Central memory CD8-positive, alpha-beta T cell (primary cell): Measurements from ENCODE around the gene SEMA6C.
"Not testable (repeated sequence)": the region's sequence is repeated elsewhere in the genome, so short reads cannot be mapped to it uniquely, and the experiment has no call there.

Experiments used
- ATAC-seq: fragments of 150-1000 bp; cut with Tn5 transposase; replicated peaks from 2 replicates; pipeline ENCODE4 v1.10.0; 2022; ENCODE audit warnings: mild to moderate bottlenecking, moderate FRiP score, moderate number of reproducible peaks; ENCODE audit not compliant: poor library complexity, severe bottlenecking; ENCODE audit errors: extremely low read depth
- DNase-seq, 2 donors: peaks; one replicate each; pipeline ENCODE4 v3.0.0; 2021; ENCODE audit warnings: low spot score in 2 of 2
- H3K27ac Mint-ChIP-seq: one replicate; pipeline ENCODE4 v1.8.0; 2022; ENCODE audit warnings: low read depth, mild to moderate bottlenecking, moderate library complexity, mixed read lengths
- H3K27me3 Mint-ChIP-seq: one replicate; pipeline ENCODE4 v1.8.0; 2022; ENCODE audit warnings: mixed read lengths
- H3K36me3 Mint-ChIP-seq: one replicate; pipeline ENCODE4 v1.8.0; 2022; ENCODE audit warnings: mild to moderate bottlenecking, moderate library complexity, mixed read lengths; ENCODE audit not compliant: insufficient read depth
- H3K4me1 Mint-ChIP-seq: one replicate; pipeline ENCODE4 v1.8.0; 2022; ENCODE audit warnings: mixed read lengths
- H3K4me3 Mint-ChIP-seq: one replicate; pipeline ENCODE4 v1.8.0; 2022; ENCODE audit warnings: mild to moderate bottlenecking, moderate library complexity, mixed read lengths
- H3K9me3 Mint-ChIP-seq: one replicate; pipeline ENCODE4 v1.8.0; 2022; ENCODE audit warnings: mixed read lengths

Gene SEMA6C

GRCh38 chr1:151146412-151147131 lies at the start of gene SEMA6C:
TSS of gene SEMA6C (minus strand) at chr1:151146631. CDS start at chr1:151142621, 4,010 bp downstream.
- no peaks in the 10 kb centered on the region for H3K9me3 Mint-ChIP-seq
- DNase-seq (peak; percentile 73), ATAC-seq (peak; percentile 100)
- no peaks in the 10 kb centered on the region for H3K27me3 Mint-ChIP-seq
- H3K36me3 Mint-ChIP-seq = no peaks in the 10 kb centered on the region
- peak within 1 kb of the TSS; percentile 93 for H3K4me3 Mint-ChIP-seq
- peaks cover 13% of the 10 kb centered on the region for H3K4me1 Mint-ChIP-seq
- H3K27ac Mint-ChIP-seq = peak within 1 kb of the TSS; percentile 92

- H3K27ac Mint-ChIP-seq, DNase-seq, H3K4me3 Mint-ChIP-seq, H3K27me3 Mint-ChIP-seq, ATAC-seq, H3K9me3 Mint-ChIP-seq: not testable (repeated sequence)
- Mint-ChIP-seq H3K36me3 (peaks cover 22% of the 10 kb centered on the region), H3K4me1 (peaks cover 35% of the 10 kb centered on the region)
These were observed 48.6 kb upstream of the SEMA6C start for GRCh38 chr1:151194894-151195594.

- Mint-ChIP-seq H3K27ac (no peak overlapping the region), H3K9me3 (no peaks in the 10 kb centered on the region), H3K4me1 (peaks cover 33% of the 10 kb centered on the region), H3K4me3 (no peak overlapping the region), H3K36me3 (peaks cover 20% of the 10 kb centered on the region), H3K27me3 (no peaks in the 10 kb centered on the region)
- DNase-seq (no peak), ATAC-seq (no peak)
These were observed 47.4 kb upstream of the SEMA6C start for GRCh38 chr1:151193856-151194255.

GRCh38 chr1:151193304-151193703 lies 46.9 kb upstream of the SEMA6C start:
- Mint-ChIP-seq H3K36me3 (peaks cover 15% of the 10 kb centered on the region), H3K4me1 (peaks cover 33% of the 10 kb centered on the region), H3K27ac (no peak overlapping the region), H3K27me3 (no peaks in the 10 kb centered on the region), H3K4me3 (no peak overlapping the region), H3K9me3 (no peaks in the 10 kb centered on the region)
- DNase-seq = no peak
- no peak for ATAC-seq

GRCh38 chr1:151192047-151192446 lies 45.6 kb upstream of the SEMA6C start:
- Mint-ChIP-seq H3K27me3 (no peaks in the 10 kb centered on the region), H3K4me3 (no peak overlapping the region), H3K9me3 (no peaks in the 10 kb centered on the region), H3K36me3 (peaks cover 11% of the 10 kb centered on the region), H3K27ac (no peak overlapping the region), H3K4me1 (peaks cover 34% of the 10 kb centered on the region)
- ATAC-seq (no peak), DNase-seq (no peak)

GRCh38 chr1:151189637-151190445 lies 43.4 kb upstream of the SEMA6C start, which contains the start of gene VPS72:
TSS of gene VPS72 (minus strand) at chr1:151190197. CDS start at chr1:151190121, 76 bp downstream.
- Mint-ChIP-seq H3K27ac (peak within 1 kb of the TSS; percentile 97), H3K4me3 (peak within 1 kb of the TSS; percentile 100), H3K9me3 (no peaks in the 10 kb centered on the region), H3K4me1 (peaks cover 29% of the 10 kb centered on the region), H3K36me3 (peaks cover 20% of the 10 kb centered on the region), H3K27me3 (no peaks in the 10 kb centered on the region)
- DNase-seq = peak; percentile 58 to 69
- ATAC-seq = peak; percentile 97

GRCh38 chr1:151188667-151189066 lies 42.2 kb upstream of the SEMA6C start:
- H3K9me3 Mint-ChIP-seq, DNase-seq, ATAC-seq, H3K27me3 Mint-ChIP-seq: not testable (repeated sequence)
- peak overlapping the region; percentile 100 for H3K4me3 Mint-ChIP-seq
- peak overlapping the region; percentile 97 for H3K27ac Mint-ChIP-seq
- H3K36me3 Mint-ChIP-seq = peaks cover 31% of the 10 kb centered on the region
- H3K4me1 Mint-ChIP-seq = peaks cover 29% of the 10 kb centered on the region

GRCh38 chr1:151187205-151187604 lies 40.8 kb upstream of the SEMA6C start:
- ATAC-seq (no peak), DNase-seq (no peak)
- no peaks in the 10 kb centered on the region for H3K9me3 Mint-ChIP-seq
- peaks cover 29% of the 10 kb centered on the region for H3K4me1 Mint-ChIP-seq
- no peak overlapping the region for H3K27ac Mint-ChIP-seq
- no peak overlapping the region for H3K4me3 Mint-ChIP-seq
- peaks cover 43% of the 10 kb centered on the region for H3K36me3 Mint-ChIP-seq
- H3K27me3 Mint-ChIP-seq = no peaks in the 10 kb centered on the region

- peaks cover 56% of the 10 kb centered on the region for H3K36me3 Mint-ChIP-seq
- H3K27me3 Mint-ChIP-seq = no peaks in the 10 kb centered on the region
- DNase-seq (no peak), ATAC-seq (no peak)
- H3K27ac Mint-ChIP-seq = no peak overlapping the region
- no peaks in the 10 kb centered on the region for H3K9me3 Mint-ChIP-seq
- peaks cover 17% of the 10 kb centered on the region for H3K4me1 Mint-ChIP-seq
- no peak overlapping the region for H3K4me3 Mint-ChIP-seq
These were observed 37.8 kb upstream of the SEMA6C start for GRCh38 chr1:151184211-151184610.

- ATAC-seq (no peak), DNase-seq (no peak)
- Mint-ChIP-seq H3K27ac (no peak overlapping the region), H3K4me3 (no peak overlapping the region), H3K4me1 (peaks cover 7% of the 10 kb centered on the region), H3K27me3 (no peaks in the 10 kb centered on the region), H3K36me3 (peaks cover 57% of the 10 kb centered on the region), H3K9me3 (no peaks in the 10 kb centered on the region)
These were observed 30.1 kb upstream of the SEMA6C start for GRCh38 chr1:151176514-151177045.

- Mint-ChIP-seq H3K9me3 (no peaks in the 10 kb centered on the region), H3K4me3 (no peak within 1 kb of the TSS), H3K4me1 (peaks cover 7% of the 10 kb centered on the region), H3K36me3 (peaks cover 51% of the 10 kb centered on the region), H3K27ac (peak within 1 kb of the TSS; percentile 33), H3K27me3 (no peaks in the 10 kb centered on the region)
- ATAC-seq (no peak), DNase-seq (no peak)
These were observed 29.4 kb upstream of the SEMA6C start, which contains the start of gene TMOD4 for GRCh38 chr1:151175863-151176262. TSS of gene TMOD4 (minus strand) at chr1:151175981. CDS start at chr1:151174875, 1,106 bp downstream.

GRCh38 chr1:151175041-151175741 lies 28.8 kb upstream of the SEMA6C start:
- Mint-ChIP-seq H3K36me3 (peaks cover 48% of the 10 kb centered on the region), H3K4me3 (no peak overlapping the region), H3K9me3 (no peaks in the 10 kb centered on the region), H3K27ac (peak overlapping the region; percentile 33), H3K27me3 (no peaks in the 10 kb centered on the region), H3K4me1 (peaks cover 7% of the 10 kb centered on the region)
- DNase-seq (no peak), ATAC-seq (no peak)
